Right hindlimb (tissue), 1 donor: ENCODE results near the gene TMEM41B.
A peak's percentile ranks its signal among the peaks of the same experiment; 100 is the strongest.
"Not testable (repeated sequence)": the region's sequence is repeated elsewhere in the genome, so short reads cannot be mapped to it uniquely, and the experiment has no call there.

Source experiments
- DNase-seq: peaks from one replicate; pipeline ENCODE4 v3.0.0-alpha.2; 2018

Gene TMEM41B

GRCh38 chr11:9314291-9315077 lies at the start of gene TMEM41B:
TMEM41B (minus strand) TSS chr11:9314593; CDS start chr11:9314441, 152 bp downstream.
- peak; percentile 99 for DNase-seq

GRCh38 chr11:9362393-9362863 lies 48.0 kb upstream of the TMEM41B start:
- DNase-seq: no peak

- DNase-seq: not testable (repeated sequence)
These were observed 46.6 kb upstream of the TMEM41B start for GRCh38 chr11:9360862-9361622.

- no peak for DNase-seq
These were observed 42.6 kb upstream of the TMEM41B start for GRCh38 chr11:9357041-9357440.

GRCh38 chr11:9351321-9351881 lies 37.0 kb upstream of the TMEM41B start:
- no peak for DNase-seq

- DNase-seq: not testable (repeated sequence)
These were observed 33.4 kb upstream of the TMEM41B start for GRCh38 chr11:9347779-9348178.

- DNase-seq: no peak
These were observed 32.7 kb upstream of the TMEM41B start for GRCh38 chr11:9347100-9347499.

GRCh38 chr11:9344061-9344680 lies 29.8 kb upstream of the TMEM41B start:
- DNase-seq: no peak

GRCh38 chr11:9341638-9342178 lies 27.3 kb upstream of the TMEM41B start:
- no peak for DNase-seq

- DNase-seq: no peak
These were observed 18.3 kb upstream of the TMEM41B start for GRCh38 chr11:9332655-9333054.

- DNase-seq: no peak
These were observed 16.3 kb upstream of the TMEM41B start for GRCh38 chr11:9330387-9331384.

GRCh38 chr11:9320047-9320446 lies 5.7 kb upstream of the TMEM41B start:
- no peak for DNase-seq

GRCh38 chr11:9319377-9320001 lies 5.1 kb upstream of the TMEM41B start:
- DNase-seq: not testable (repeated sequence)

GRCh38 chr11:9318442-9319376 lies 4.3 kb upstream of the TMEM41B start:
- not testable (repeated sequence) for DNase-seq

- DNase-seq: no peak
These were observed 1.9 kb upstream of the TMEM41B start for GRCh38 chr11:9316334-9316733.

GRCh38 chr11:9315078-9315688 lies 790 bp upstream of the TMEM41B start:
- peak; percentile 21 for DNase-seq

- no peak for DNase-seq
These were observed 624 bp downstream of the TMEM41B start for GRCh38 chr11:9313648-9314290.

GRCh38 chr11:9310485-9311090 lies 3.8 kb downstream of the TMEM41B start:
- DNase-seq: no peak
